ENCODE data around the gene SOX9.

SOX9 gene

GRCh38 chr17:72139212-72139611 is 18.4 kb downstream of the SOX9 start:
- TF ChIP-seq TAF1 (IDR thresholded peaks at IDR 0.05; ENCODE audit: borderline replicate concordance, insufficient read depth, low read length) (no peak), POLR2AphosphoS5 (IDR thresholded peaks at IDR 0.05; ENCODE audit: low read depth, low read length) (no peak), REST (IDR thresholded peaks at IDR 0.05; ENCODE audit: insufficient read depth in 1 of 2, low read depth in 2 of 2, low read length in 2 of 2) (no peak), FOXP2 (optimal IDR thresholded peaks at IDR 0.05; ENCODE audit: borderline replicate concordance, extremely low read depth, extremely low read length, insufficient read depth) (no peak), SIN3A (IDR thresholded peaks at IDR 0.05; ENCODE audit: borderline replicate concordance, insufficient read depth, low read length) (no peak)

- TF ChIP-seq TAF1 (IDR thresholded peaks at IDR 0.05; ENCODE audit: borderline replicate concordance, insufficient read depth, low read length) (no peak), SIN3A (IDR thresholded peaks at IDR 0.05; ENCODE audit: borderline replicate concordance, insufficient read depth, low read length) (no peak), POLR2AphosphoS5 (IDR thresholded peaks at IDR 0.05; ENCODE audit: low read depth, low read length) (no peak), REST (IDR thresholded peaks at IDR 0.05; ENCODE audit: insufficient read depth in 1 of 2, low read depth in 2 of 2, low read length in 2 of 2) (no peak), FOXP2 (optimal IDR thresholded peaks at IDR 0.05; ENCODE audit: borderline replicate concordance, extremely low read depth, extremely low read length, insufficient read depth) (no peak)
These were observed 20.5 kb downstream of the SOX9 start for GRCh38 chr17:72141336-72141735.

GRCh38 chr17:72142614-72143013 is 21.8 kb downstream of the SOX9 start:
- TF ChIP-seq REST (IDR thresholded peaks at IDR 0.05; ENCODE audit: insufficient read depth in 1 of 2, low read depth in 2 of 2, low read length in 2 of 2) = no peak
- TF ChIP-seq FOXP2 (optimal IDR thresholded peaks at IDR 0.05; ENCODE audit: borderline replicate concordance, extremely low read depth, extremely low read length, insufficient read depth) = no peak
- no peak for TF ChIP-seq TAF1 (IDR thresholded peaks at IDR 0.05; ENCODE audit: borderline replicate concordance, insufficient read depth, low read length)
- no peak for TF ChIP-seq POLR2AphosphoS5 (IDR thresholded peaks at IDR 0.05; ENCODE audit: low read depth, low read length)
- no peak for TF ChIP-seq SIN3A (IDR thresholded peaks at IDR 0.05; ENCODE audit: borderline replicate concordance, insufficient read depth, low read length)

- TF ChIP-seq POLR2AphosphoS5 (IDR thresholded peaks at IDR 0.05; ENCODE audit: low read depth, low read length) (no peak), SIN3A (IDR thresholded peaks at IDR 0.05; ENCODE audit: borderline replicate concordance, insufficient read depth, low read length) (no peak), REST (IDR thresholded peaks at IDR 0.05; ENCODE audit: insufficient read depth in 1 of 2, low read depth in 2 of 2, low read length in 2 of 2) (no peak), FOXP2 (optimal IDR thresholded peaks at IDR 0.05; ENCODE audit: borderline replicate concordance, extremely low read depth, extremely low read length, insufficient read depth) (no peak), TAF1 (IDR thresholded peaks at IDR 0.05; ENCODE audit: borderline replicate concordance, insufficient read depth, low read length) (no peak)
These were observed 22.4 kb downstream of the SOX9 start for GRCh38 chr17:72143245-72143644.

- TF ChIP-seq SIN3A (IDR thresholded peaks at IDR 0.05; ENCODE audit: borderline replicate concordance, insufficient read depth, low read length) = no peak
- TF ChIP-seq REST (IDR thresholded peaks at IDR 0.05; ENCODE audit: insufficient read depth in 1 of 2, low read depth in 2 of 2, low read length in 2 of 2) = no peak
- no peak for TF ChIP-seq FOXP2 (optimal IDR thresholded peaks at IDR 0.05; ENCODE audit: borderline replicate concordance, extremely low read depth, extremely low read length, insufficient read depth)
- no peak for TF ChIP-seq POLR2AphosphoS5 (IDR thresholded peaks at IDR 0.05; ENCODE audit: low read depth, low read length)
- TF ChIP-seq TAF1 (IDR thresholded peaks at IDR 0.05; ENCODE audit: borderline replicate concordance, insufficient read depth, low read length) = no peak
These were observed 23.3 kb downstream of the SOX9 start for GRCh38 chr17:72144101-72144500.
